A549 (cell line): Measurements from ENCODE around the gene FABP2.
"Not testable (repeated sequence)": the region's sequence is repeated elsewhere in the genome, so short reads cannot be mapped to it uniquely, and the experiment has no call there.

ENCODE experiments used
- CHD2 ChIP-seq: fragments of 150-350 bp; IDR thresholded peaks from 2 replicates; pipeline ENCODE4 v1.6.1; 2014; ENCODE audit warnings: low read length; ENCODE audit not compliant: partially characterized antibody
- CTCF ChIP-seq: fragments of >200 bp; sonication (Bioruptor Twin); formaldehyde crosslinking; IDR thresholded peaks from 3 replicates; pipeline ENCODE4 v1.5.1; 2016
- EP300 ChIP-seq, 2 experiments: fragments of >200 bp; sonication (Bioruptor Twin); formaldehyde crosslinking; IDR thresholded peaks; 2 replicates in 1 of 2; 3 replicates in 1 of 2; pipeline ENCODE4 v1.6.1; 2016 to 2017
- MYC ChIP-seq: IDR thresholded peaks from 2 replicates; pipeline ENCODE4 v1.6.1; 2012; ENCODE audit warnings: mild to moderate bottlenecking, inconsistent platforms, low read length, improper control_type of control experiment, borderline replicate concordance
- USF2 ChIP-seq: fragments of 450-650 bp; IDR thresholded peaks from 2 replicates; pipeline ENCODE4 v1.6.1; 2014; ENCODE audit warnings: antibody characterized with exemption

DNA sequence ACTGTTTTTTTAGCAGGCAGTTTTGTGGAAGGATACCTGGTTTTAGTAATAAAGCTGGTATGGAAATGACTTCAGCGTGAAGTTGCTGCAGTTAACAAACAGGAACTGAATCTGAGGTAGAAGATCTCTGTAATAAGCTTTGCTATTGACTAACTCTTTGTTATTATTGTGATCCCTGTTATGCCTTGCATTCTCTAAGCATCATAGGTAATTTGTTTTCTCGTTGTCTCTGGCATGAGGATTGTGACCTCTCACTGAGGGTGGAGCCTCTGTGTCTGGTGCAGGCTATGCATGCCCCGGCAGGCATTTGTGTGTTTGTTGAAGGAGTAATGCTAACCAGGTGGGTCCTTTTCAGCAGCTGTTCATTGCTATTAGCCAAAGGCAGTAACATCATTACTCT, 31.4 kb upstream of the FABP2 start:
- TF ChIP-seq CTCF; EP300 (IDR thresholded peaks at IDR 0.05); MYC; USF2; CHD2: not testable (repeated sequence)
